H1 (cell line): ENCODE results near the gene DNAL1. TPM values are rescaled to one million over a fixed set of nuclear protein-coding genes. Genes with fewer than 3 reads are reported as not detected.

Experiments used
- CTCF ChIA-PET: fragments of 300-600 bp; sonication (Branson Sonifier 250); formaldehyde crosslinking; loops from one replicate; lab custom pipeline; 2021; ENCODE audit not compliant: partially characterized antibody; lab: Charles Lee
- POLR2A ChIA-PET: fragments of 300-600 bp; sonication (Branson Sonifier 250); formaldehyde crosslinking; loops from one replicate; lab custom pipeline; 2021; ENCODE audit warnings: inconsistent platforms; ENCODE audit not compliant: partially characterized antibody; lab: Charles Lee
- DNase-seq, 2 experiments: peaks; one replicate each; pipeline versions ENCODE4 v3.0.0 to v3.0.0-alpha.2; 2010 to 2022; ENCODE audit warnings: low spot score in 2 of 2, low read depth in 1 of 2, mixed read lengths in 1 of 2
- FAIRE-seq: peaks from 2 replicates; lab custom pipeline; 2011; peaks lifted over from hg19 to GRCh38; lab: Jason Lieb, UNC
- H2AFZ ChIP-seq: 2 replicates; pipeline ENCODE4 v1.8.1; 2012; ENCODE audit warnings: low read length, inconsistent platforms
- H2AK5ac ChIP-seq: 2 replicates; pipeline ENCODE4 v1.6.1; 2013; ENCODE audit warnings: low read depth, low read length
- H2BK120ac ChIP-seq: replicated peaks from 2 replicates; pipeline ENCODE3; 2013; ENCODE audit warnings: low read depth, low read length, inconsistent platforms
- H2BK12ac ChIP-seq: 2 replicates; pipeline ENCODE4 v1.6.1; 2013; ENCODE audit warnings: low read depth, low read length
- H2BK15ac ChIP-seq: 2 replicates; pipeline ENCODE4 v1.6.1; 2013; ENCODE audit warnings: low read length
- H2BK20ac ChIP-seq: 2 replicates; pipeline ENCODE4 v1.6.1; 2013; ENCODE audit warnings: low read length
- H2BK5ac ChIP-seq: 2 replicates; pipeline ENCODE4 v1.6.1; 2013; ENCODE audit warnings: low read depth, low read length
- H3K14ac ChIP-seq: 2 replicates; pipeline ENCODE4 v1.6.1; 2013; ENCODE audit warnings: inconsistent platforms; ENCODE audit not compliant: insufficient read length
- H3K18ac ChIP-seq: 2 replicates; pipeline ENCODE4 v1.6.1; 2013; ENCODE audit warnings: low read length; ENCODE audit errors: extremely low read depth
- H3K23ac ChIP-seq: 2 replicates; pipeline ENCODE4 v1.6.1; 2013; ENCODE audit warnings: inconsistent platforms; ENCODE audit not compliant: insufficient read length
- H3K23me2 ChIP-seq: 2 replicates; pipeline ENCODE4 v1.6.1; 2013; ENCODE audit warnings: low read depth, low read length
- H3K27ac ChIP-seq: 2 replicates; pipeline ENCODE4 v1.6.1; 2011; ENCODE audit warnings: low read depth, low read length, inconsistent platforms
- H3K27me3 ChIP-seq, 4 experiments: replicated peaks in 1 of 4; 1 replicate in 1 of 4; 2 replicates in 3 of 4; pipeline versions ENCODE4 v1.6.1 to v1.8.1; 2011 to 2013; ENCODE audit warnings: low read length in 3 of 4, mild to moderate bottlenecking in 3 of 4, inconsistent platforms in 2 of 4, mixed read lengths in 2 of 4, moderate library complexity in 1 of 4; ENCODE audit not compliant: control insufficient read depth in 3 of 4, insufficient read depth in 3 of 4; ENCODE audit errors: extremely low read depth in 1 of 4
- H3K36me3 ChIP-seq, 4 experiments: 2 replicates each; pipeline versions ENCODE4 v1.6.1 to v1.8.1; 2011 to 2013; ENCODE audit warnings: mild to moderate bottlenecking in 4 of 4, low read length in 3 of 4, moderate library complexity in 2 of 4, control low read depth in 1 of 4, inconsistent platforms in 1 of 4; ENCODE audit not compliant: insufficient read depth in 4 of 4, control insufficient read depth in 2 of 4
- H3K4ac ChIP-seq: replicated peaks from 2 replicates; pipeline ENCODE3; 2013; ENCODE audit warnings: low read length, low read depth, mixed read lengths, inconsistent platforms; ENCODE audit not compliant: insufficient read length
- H3K4me1 ChIP-seq, 4 experiments: replicated peaks in 1 of 4; 1 replicate in 1 of 4; 2 replicates in 3 of 4; pipeline versions ENCODE4 v1.6.1 to v1.8.1; 2011 to 2013; ENCODE audit warnings: low read length in 3 of 4, inconsistent platforms in 2 of 4, mixed read lengths in 1 of 4; ENCODE audit not compliant: insufficient read depth in 4 of 4, control insufficient read depth in 3 of 4
- H3K4me2 ChIP-seq, 2 experiments: 2 replicates each; pipeline versions ENCODE4 v1.6.1 to v1.8.1; 2011 to 2013; ENCODE audit warnings: low read depth in 2 of 2, low read length in 2 of 2, control low read depth in 1 of 2, inconsistent platforms in 1 of 2, mild to moderate bottlenecking in 1 of 2; ENCODE audit not compliant: insufficient read depth in 1 of 2
- H3K4me3 ChIP-seq, 4 experiments: fragments of 200-600, 300-600 bp in 1 of 4; sonication (generic), shearing (Covaris generic), sonication (Bioruptor Twin) in 1 of 4; 2 replicates each; pipeline versions ENCODE4 v1.5.1 to v1.8.1; 2011 to 2016; ENCODE audit warnings: low read length in 4 of 4, low read depth in 3 of 4, control low read depth in 2 of 4, inconsistent platforms in 2 of 4, mild to moderate bottlenecking in 2 of 4, mixed read lengths in 1 of 4, moderate library complexity in 1 of 4; ENCODE audit not compliant: insufficient read depth in 2 of 4; ENCODE audit errors: extremely low read depth in 1 of 4
- H3K56ac ChIP-seq: replicated peaks from 2 replicates; pipeline ENCODE3; 2013; ENCODE audit warnings: low read depth, mild to moderate bottlenecking, mixed read lengths, low read length, inconsistent platforms; ENCODE audit not compliant: insufficient read length
- H3K79me1 ChIP-seq: 2 replicates; pipeline ENCODE4 v1.6.1; 2013; ENCODE audit warnings: low read depth, low read length, control low read depth
- H3K79me2 ChIP-seq, 2 experiments: 2 replicates each; pipeline versions ENCODE4 v1.6.1 to v1.8.1; 2012 to 2013; ENCODE audit warnings: low read length in 2 of 2, mild to moderate bottlenecking in 2 of 2, inconsistent platforms in 1 of 2; ENCODE audit not compliant: insufficient read depth in 2 of 2, control insufficient read depth in 1 of 2
- H3K9ac ChIP-seq, 4 experiments: replicated peaks in 1 of 4; 1 replicate in 1 of 4; 2 replicates in 3 of 4; pipeline versions ENCODE4 v1.6.1 to v1.8.1; 2011 to 2013; ENCODE audit warnings: low read depth in 3 of 4, low read length in 3 of 4, control low read depth in 2 of 4, mild to moderate bottlenecking in 2 of 4, moderate library complexity in 2 of 4, inconsistent platforms in 1 of 4; ENCODE audit errors: extremely low read depth in 1 of 4
- H3K9me3 ChIP-seq, 2 experiments: 2 replicates each; pipeline versions ENCODE4 v1.6.1 to v1.8.1; 2012 to 2013; ENCODE audit warnings: mild to moderate bottlenecking in 2 of 2, moderate library complexity in 2 of 2, control low read depth in 1 of 2, inconsistent platforms in 1 of 2, low read depth in 1 of 2, low read length in 1 of 2, mixed read lengths in 1 of 2; ENCODE audit not compliant: insufficient read depth in 2 of 2
- H4K20me1 ChIP-seq, 2 experiments: replicated peaks in 1 of 2; 2 replicates each; pipeline versions ENCODE3 to v1.8.1; 2011 to 2013; ENCODE audit warnings: inconsistent platforms in 2 of 2, low read length in 2 of 2, mild to moderate bottlenecking in 1 of 2; ENCODE audit not compliant: insufficient read depth in 2 of 2, control insufficient read depth in 1 of 2
- H4K5ac ChIP-seq: 2 replicates; pipeline ENCODE4 v1.6.1; 2013; ENCODE audit warnings: low read length, low read depth, mixed read lengths, inconsistent platforms; ENCODE audit not compliant: insufficient read length
- H4K8ac ChIP-seq: 2 replicates; pipeline ENCODE4 v1.8.0; 2013; ENCODE audit warnings: mild to moderate bottlenecking, moderate library complexity, low read length, inconsistent platforms; ENCODE audit not compliant: insufficient read depth; ENCODE audit errors: extremely low read depth
- H4K91ac ChIP-seq: replicated peaks from 2 replicates; pipeline ENCODE3; 2013; ENCODE audit warnings: low read length, mixed read lengths, inconsistent platforms; ENCODE audit not compliant: insufficient read length
- ATF3 ChIP-seq: IDR thresholded peaks from 2 replicates; pipeline ENCODE4 v1.6.1; 2011; ENCODE audit warnings: low read depth, mild to moderate bottlenecking, low read length; ENCODE audit not compliant: insufficient read depth
- CEBPB ChIP-seq: IDR thresholded peaks from 2 replicates; pipeline ENCODE4 v1.6.1; 2012; ENCODE audit warnings: low read depth, low read length
- CHD1 ChIP-seq: IDR thresholded peaks from 2 replicates; pipeline ENCODE4 v1.6.1; 2012; ENCODE audit warnings: low read depth, low read length, improper control_type of control experiment
- HDAC6 ChIP-seq: IDR thresholded peaks from one replicate; pipeline ENCODE4 v1.7.1; 2012; ENCODE audit warnings: low read depth, mild to moderate bottlenecking, inconsistent platforms, low read length, moderate library complexity
- JUND ChIP-seq: IDR thresholded peaks from 2 replicates; pipeline ENCODE4 v1.6.1; 2011; ENCODE audit warnings: mild to moderate bottlenecking, improper control_type of control experiment, low read length
- RNF2 ChIP-seq: fragments of 200-900, 300-1000 bp; sonication (generic); IDR thresholded peaks from 2 replicates; pipeline ENCODE4 v1.7.1; 2016; ENCODE audit warnings: borderline replicate concordance, low read depth, mild to moderate bottlenecking, antibody characterized with exemption, low read length; ENCODE audit not compliant: poor library complexity, severe bottlenecking; ENCODE audit errors: missing control alignments
- SIRT6 ChIP-seq: IDR thresholded peaks from one replicate; pipeline ENCODE4 v1.7.1; 2012; ENCODE audit warnings: low read length, inconsistent platforms
- SP2 ChIP-seq: IDR thresholded peaks from 2 replicates; pipeline ENCODE4 v1.6.1; 2012; ENCODE audit warnings: mild to moderate bottlenecking, low read length, inconsistent platforms
- TCF12 ChIP-seq: IDR thresholded peaks from 2 replicates; pipeline ENCODE4 v1.6.1; 2011; ENCODE audit warnings: low read depth, mild to moderate bottlenecking, low read length
- WGBS, 2 experiments: shearing (Covaris generic) in 1 of 2; methylation state at CpG; one replicate each; pipeline versions ENCODE4 v1.1.6 to v1.1.7; 2013 to 2015; ENCODE audit warnings: low lambda C conversion rate in 2 of 2, mixed read lengths in 2 of 2, inconsistent platforms in 1 of 2, low coverage in 1 of 2, missing lambda C conversion rate in 1 of 2; ENCODE audit not compliant: insufficient replicate concordance in 2 of 2, insufficient coverage in 1 of 2, insufficient read length in 1 of 2; ENCODE audit errors: extremely low coverage in 1 of 2, missing lambda C conversion rate in 1 of 2; 5-methylcytosine and 5-hydroxymethylcytosine counted together
- polyA plus RNA-seq, 7 experiments: library from polyadenylated mRNA; depleted of rRNA in 3 of 7; stranded (reverse) in 5 of 7; unstranded in 2 of 7; fragments of >200 nt in 5 of 7; fragments of 200-250 nt in 2 of 7; gene quantifications; 1 replicate in 5 of 7; 2 replicates in 1 of 7; 4 replicates in 1 of 7; pipeline versions ENCODE4 v1.2.1 to v1.2.3, GENCODE V29; 2011 to 2013; ENCODE audit warnings: missing spikeins in 2 of 7, mixed read lengths in 2 of 7
- total RNA-seq: library from RNA; stranded (reverse); fragmentation: NEBNext Ultra II Directional; extraction: Animal tissue kit (Norgen Biotek cat#: 25700); gene quantifications from 2 replicates; pipeline ENCODE4 v1.2.1, GENCODE V29; 2021

DNAL1 gene
- total and polyA plus RNA-seq, 2 of the 8 experiments (the other 6 are each of a cell fraction or from before 2014, with no cell fraction given) = 2.8 to 16.8 TPM

- CTCF ChIA-PET = interaction anchor here (0.5 to 13.7 kb wide), 6 partner anchors 9 to 1233 kb away, joined by 3 to 179 read pairs (median 7); a partner anchor contains a TSS
These were observed 80.6 kb downstream of the DNAL1 start for GRCh38 chr14:73725116-73726024.

More at GRCh38 chr14:73725116-73726024, 80.6 kb downstream of the DNAL1 start:
- no peak overlapping the region for H3K4me2 ChIP-seq
- H3K18ac ChIP-seq = no peak overlapping the region
- H2BK120ac ChIP-seq = no peak overlapping the region
- H3K27me3 ChIP-seq = no peaks in the 10 kb centered on the region
- no peak overlapping the region for H3K23ac ChIP-seq
- FAIRE-seq (no peak), DNase-seq (no peak)
- H3K4me3 ChIP-seq = no peak overlapping the region
- no peak for TF ChIP-seq ATF3
- TF ChIP-seq SP2 = no peak
- TF ChIP-seq RNF2 = no peak
- no peak for TF ChIP-seq HDAC6
- TF ChIP-seq JUND = no peak
- TF ChIP-seq CEBPB = no peak
- TF ChIP-seq CHD1 = no peak
- TF ChIP-seq SIRT6 = no peak
- TF ChIP-seq TCF12 = no peak
- no peak overlapping the region for H2AFZ ChIP-seq
- H3K36me3 ChIP-seq = peaks cover 0 to 6% (median 2%) of the 10 kb centered on the region in 4 experiments; a peak in 2 of 8 replicates
- H3K9me3 ChIP-seq = no peaks in the 10 kb centered on the region
- no peak overlapping the region for H3K9ac ChIP-seq
- no peaks in the 10 kb centered on the region for H3K79me1 ChIP-seq
- no peak overlapping the region for H3K4ac ChIP-seq
- H3K14ac ChIP-seq = no peak overlapping the region
- H3K56ac ChIP-seq = no peak overlapping the region
- H3K27ac ChIP-seq = no peak overlapping the region
- peaks cover 7 to 14% (median 11%) of the 10 kb centered on the region in 4 experiments for H3K4me1 ChIP-seq
- H2BK15ac ChIP-seq = no peak overlapping the region
- H2AK5ac ChIP-seq = no peak overlapping the region
- H4K20me1 ChIP-seq = no peaks in the 10 kb centered on the region
- no peaks in the 10 kb centered on the region for H3K79me2 ChIP-seq
- no peak overlapping the region for H4K5ac ChIP-seq
- 90% methylated on average over 8 of the region's 8 CpGs; no CpG with 5 or more reads in 1 of the 2 experiments for WGBS, 2 experiments
- no peak overlapping the region for H2BK5ac ChIP-seq
- POLR2A ChIA-PET = interaction anchor here (1.2 kb wide), 1 partner anchor 33 kb away, joined by 3 read pairs; no protein-coding TSS in a partner anchor
- no peak overlapping the region for H4K8ac ChIP-seq
- no peak overlapping the region for H2BK12ac ChIP-seq
- no peaks in the 10 kb centered on the region for H3K23me2 ChIP-seq
- H4K91ac ChIP-seq = no peak overlapping the region
- H2BK20ac ChIP-seq = no peak overlapping the region
